Measurements from ENCODE around the gene ATG101. TPM values are rescaled to one million over a fixed set of nuclear protein-coding genes. Genes with fewer than 3 reads are reported as not detected.

The ATG101 gene
- total RNA-seq, 1 experiment from 2014 or later: 64.9 TPM

GRCh38 chr12:52045794-52046199 is 24.0 kb upstream of the ATG101 start:
- DNase-seq (ENCODE audit: low read depth, low spot score) (no peak), ATAC-seq (no peak)
- POLR2A ChIA-PET: no interaction called here
- Histone ChIP-seq H3K4me3 (ENCODE audit: low read depth in 2 of 2, low read length in 2 of 2) (no peak overlapping the region), H3K27me3 (ENCODE audit: control insufficient read depth, insufficient read depth, low read length) (no peaks in the 10 kb centered on the region), H3K36me3 (ENCODE audit: control insufficient read depth, insufficient read depth, low read length) (no peaks in the 10 kb centered on the region), H3K27ac (ENCODE audit: low read length) (no peak overlapping the region), H3K4me1 (ENCODE audit: control insufficient read depth, insufficient read depth, low read length) (peaks cover 4% of the 10 kb centered on the region), H3K9me3 (ENCODE audit: control insufficient read depth, insufficient read depth, low read depth, low read length) (no peaks in the 10 kb centered on the region)
- TF ChIP-seq SIN3A (IDR thresholded peaks at IDR 0.05; ENCODE audit: borderline replicate concordance, insufficient read depth, low read depth, low read length): no peak
- no peak for TF ChIP-seq TCF7L2 (IDR thresholded peaks at IDR 0.05; ENCODE audit: low read depth, low read length)
- TF ChIP-seq, protein P1, sequence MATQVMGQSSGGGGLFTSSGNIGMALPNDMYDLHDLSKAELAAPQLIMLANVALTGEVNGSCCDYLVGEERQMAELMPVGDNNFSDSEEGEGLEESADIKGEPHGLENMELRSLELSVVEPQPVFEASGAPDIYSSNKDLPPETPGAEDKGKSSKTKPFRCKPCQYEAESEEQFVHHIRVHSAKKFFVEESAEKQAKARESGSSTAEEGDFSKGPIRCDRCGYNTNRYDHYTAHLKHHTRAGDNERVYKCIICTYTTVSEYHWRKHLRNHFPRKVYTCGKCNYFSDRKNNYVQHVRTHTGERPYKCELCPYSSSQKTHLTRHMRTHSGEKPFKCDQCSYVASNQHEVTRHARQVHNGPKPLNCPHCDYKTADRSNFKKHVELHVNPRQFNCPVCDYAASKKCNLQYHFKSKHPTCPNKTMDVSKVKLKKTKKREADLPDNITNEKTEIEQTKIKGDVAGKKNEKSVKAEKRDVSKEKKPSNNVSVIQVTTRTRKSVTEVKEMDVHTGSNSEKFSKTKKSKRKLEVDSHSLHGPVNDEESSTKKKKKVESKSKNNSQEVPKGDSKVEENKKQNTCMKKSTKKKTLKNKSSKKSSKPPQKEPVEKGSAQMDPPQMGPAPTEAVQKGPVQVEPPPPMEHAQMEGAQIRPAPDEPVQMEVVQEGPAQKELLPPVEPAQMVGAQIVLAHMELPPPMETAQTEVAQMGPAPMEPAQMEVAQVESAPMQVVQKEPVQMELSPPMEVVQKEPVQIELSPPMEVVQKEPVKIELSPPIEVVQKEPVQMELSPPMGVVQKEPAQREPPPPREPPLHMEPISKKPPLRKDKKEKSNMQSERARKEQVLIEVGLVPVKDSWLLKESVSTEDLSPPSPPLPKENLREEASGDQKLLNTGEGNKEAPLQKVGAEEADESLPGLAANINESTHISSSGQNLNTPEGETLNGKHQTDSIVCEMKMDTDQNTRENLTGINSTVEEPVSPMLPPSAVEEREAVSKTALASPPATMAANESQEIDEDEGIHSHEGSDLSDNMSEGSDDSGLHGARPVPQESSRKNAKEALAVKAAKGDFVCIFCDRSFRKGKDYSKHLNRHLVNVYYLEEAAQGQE (IDR thresholded peaks at IDR 0.05; ENCODE audit: insufficient read depth in 1 of 2, low read depth in 2 of 2, low read length in 1 of 2): no peak
- in situ Hi-C loops (cut with HindIII; ENCODE audit: low pct_unique_long_range_greater_than_20kb, low sequenced_read_pairs) (no loop called here), intact Hi-C loops (cut with micrococcal nuclease; ENCODE audit: unreplicated experiment) (no loop called here)
- CTCF ChIA-PET: no interaction called here
- BruUV-seq (replicated peaks): no TSS peak

DNA sequence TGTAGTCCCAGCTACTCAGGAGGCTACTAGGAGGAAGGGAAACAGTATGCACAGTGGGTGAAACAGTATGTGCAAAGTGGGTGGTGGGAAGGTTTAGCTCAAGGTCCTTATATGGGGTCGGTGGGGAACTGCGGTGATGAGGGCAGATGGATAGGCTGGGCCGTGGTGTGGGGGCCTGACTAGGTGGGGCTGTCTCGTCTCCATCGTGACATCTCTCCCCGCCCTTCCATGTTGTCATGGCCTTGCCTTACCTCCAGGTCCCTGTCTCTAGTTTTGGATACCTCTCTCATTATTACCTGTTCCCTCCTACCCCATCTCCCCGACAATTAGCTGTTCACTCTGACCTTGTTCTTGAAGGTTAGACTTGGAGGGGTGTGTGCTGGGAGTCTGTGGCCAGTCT is 22.9 kb upstream of the ATG101 start:
- no peak overlapping the region for H3K4me3 ChIP-seq (ENCODE audit: low read depth in 2 of 2, low read length in 2 of 2)
- ATAC-seq (no peak), DNase-seq (ENCODE audit: low read depth, low spot score) (no peak)
- H3K9me3 ChIP-seq (ENCODE audit: control insufficient read depth, insufficient read depth, low read depth, low read length): no peaks in the 10 kb centered on the region
- POLR2A ChIA-PET: interaction anchor here (0.7 kb wide), 1 partner anchor 1282 kb away, joined by 3 read pairs; no protein-coding TSS in a partner anchor
- BruUV-seq (replicated peaks): no TSS peak
- intact Hi-C loops (cut with micrococcal nuclease; ENCODE audit: unreplicated experiment) (no loop called here), in situ Hi-C loops (cut with HindIII; ENCODE audit: low pct_unique_long_range_greater_than_20kb, low sequenced_read_pairs) (no loop called here)
- H3K36me3 ChIP-seq (ENCODE audit: control insufficient read depth, insufficient read depth, low read length): no peaks in the 10 kb centered on the region
- H3K27me3 ChIP-seq (ENCODE audit: control insufficient read depth, insufficient read depth, low read length): no peaks in the 10 kb centered on the region
- CTCF ChIA-PET: interaction anchor here (0.6 kb wide), 1 partner anchor 232 kb away, joined by 3 read pairs; no protein-coding TSS in a partner anchor
- H3K4me1 ChIP-seq (ENCODE audit: control insufficient read depth, insufficient read depth, low read length): peaks cover 4% of the 10 kb centered on the region
- H3K27ac ChIP-seq (ENCODE audit: low read length): no peak overlapping the region
- TF ChIP-seq CTCF (IDR thresholded peaks at IDR 0.05): no peak
- TF ChIP-seq SIN3A (IDR thresholded peaks at IDR 0.05; ENCODE audit: borderline replicate concordance, insufficient read depth, low read depth, low read length): no peak
- no peak for TF ChIP-seq TCF7L2 (IDR thresholded peaks at IDR 0.05; ENCODE audit: low read depth, low read length)
- TF ChIP-seq, protein P1 (IDR thresholded peaks at IDR 0.05; ENCODE audit: insufficient read depth in 1 of 2, low read depth in 2 of 2, low read length in 1 of 2): no peak
- TF ChIP-seq POLR2AphosphoS5 (IDR thresholded peaks at IDR 0.05; ENCODE audit: low read depth, low read length): no peak
